RPMI8226 (cell line): ENCODE results near the gene IL10.
A peak's percentile ranks its signal among the peaks of the same experiment; 100 is the strongest.

Experiments
- DNase-seq: peaks from one replicate; pipeline ENCODE4 v3.0.0-alpha.2; 2015

IL10 gene

GRCh38 chr1:206761159-206761768 lies 11.0 kb downstream of the IL10 start:
- DNase-seq: no peak

- DNase-seq: no peak
These were observed 11.7 kb downstream of the IL10 start for GRCh38 chr1:206760590-206760989.

GRCh38 chr1:206757524-206758266 lies 14.6 kb downstream of the IL10 start:
- DNase-seq: no peak

GRCh38 chr1:206754011-206754410 lies 18.3 kb downstream of the IL10 start:
- no peak for DNase-seq

GRCh38 chr1:206753141-206753540 lies 19.2 kb downstream of the IL10 start:
- DNase-seq: no peak

- DNase-seq: no peak
These were observed 19.8 kb downstream of the IL10 start for GRCh38 chr1:206752481-206752880.

- DNase-seq: no peak
These were observed 20.4 kb downstream of the IL10 start for GRCh38 chr1:206751891-206752290.

GRCh38 chr1:206748348-206749030 lies 23.8 kb downstream of the IL10 start:
- DNase-seq: no peak

- no peak for DNase-seq
These were observed 27.0 kb downstream of the IL10 start for GRCh38 chr1:206745301-206745700.

GRCh38 chr1:206744683-206745082 lies 27.6 kb downstream of the IL10 start:
- DNase-seq: no peak

- DNase-seq: no peak
These were observed 29.4 kb downstream of the IL10 start for GRCh38 chr1:206742719-206743383.

- no peak for DNase-seq
These were observed 31.1 kb downstream of the IL10 start for GRCh38 chr1:206741142-206741701.

- DNase-seq: peak; percentile 46
These were observed 32.8 kb downstream of the IL10 start for GRCh38 chr1:206739411-206740076.

- DNase-seq: peak; percentile 61
These were observed 33.6 kb downstream of the IL10 start for GRCh38 chr1:206738370-206739366.

- DNase-seq: no peak
These were observed 34.5 kb downstream of the IL10 start for GRCh38 chr1:206737729-206738201.

- DNase-seq: no peak
These were observed 35.2 kb downstream of the IL10 start for GRCh38 chr1:206736878-206737728.

GRCh38 chr1:206735553-206736031 lies 36.7 kb downstream of the IL10 start:
- DNase-seq: peak; percentile 39

GRCh38 chr1:206734499-206735142 lies 37.7 kb downstream of the IL10 start:
- peak; percentile 78 for DNase-seq

GRCh38 chr1:206732992-206733391 lies 39.3 kb downstream of the IL10 start:
- no peak for DNase-seq
